HG02981 (cell line): ENCODE results near the gene DCST2.
"Not testable (repeated sequence)": the region's sequence is repeated elsewhere in the genome, so short reads cannot be mapped to it uniquely, and the experiment has no call there.

Experiments used
- ATAC-seq: cut with Tn5 transposase; IDR thresholded peaks from one replicate; pipeline ENCODE4 v1.9.1; 2021; ENCODE audit warnings: mild to moderate bottlenecking, moderate library complexity; ENCODE audit not compliant: unreplicated experiment

DCST2 gene

DNA sequence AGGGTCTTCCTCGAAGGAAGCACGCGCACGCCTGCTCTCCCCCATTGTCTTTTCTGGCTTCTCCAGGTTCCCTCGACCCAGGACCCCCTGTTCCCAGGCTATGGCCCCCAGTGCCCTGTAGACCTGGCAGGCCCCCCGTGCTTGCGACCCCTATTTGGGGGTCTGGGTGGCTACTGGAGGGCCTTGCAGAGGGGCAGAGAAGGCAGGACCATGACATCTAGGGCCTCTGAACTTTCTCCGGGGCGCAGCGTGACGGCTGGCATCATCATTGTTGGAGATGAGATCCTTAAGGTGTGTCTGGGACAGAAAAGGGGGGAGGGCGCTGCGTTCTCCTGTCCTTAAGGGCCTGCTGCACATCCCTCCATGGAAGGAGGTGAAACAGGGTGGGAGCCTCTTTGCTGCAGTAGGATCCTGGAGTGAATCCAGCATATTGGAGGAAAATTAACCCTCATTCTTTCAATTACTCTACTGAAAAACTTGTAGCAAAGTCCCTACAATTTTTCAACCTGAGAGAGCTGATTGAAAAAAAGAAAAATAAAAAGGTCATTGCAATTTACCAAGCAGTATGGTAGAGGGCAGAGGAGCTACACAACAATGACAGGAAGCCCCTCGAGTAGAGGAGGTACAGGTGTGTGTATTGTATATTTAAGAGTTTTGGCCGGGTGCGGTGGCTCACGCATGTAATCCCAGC lies 49.7 kb downstream of the DCST2 start:
- ATAC-seq = no peak

DNA sequence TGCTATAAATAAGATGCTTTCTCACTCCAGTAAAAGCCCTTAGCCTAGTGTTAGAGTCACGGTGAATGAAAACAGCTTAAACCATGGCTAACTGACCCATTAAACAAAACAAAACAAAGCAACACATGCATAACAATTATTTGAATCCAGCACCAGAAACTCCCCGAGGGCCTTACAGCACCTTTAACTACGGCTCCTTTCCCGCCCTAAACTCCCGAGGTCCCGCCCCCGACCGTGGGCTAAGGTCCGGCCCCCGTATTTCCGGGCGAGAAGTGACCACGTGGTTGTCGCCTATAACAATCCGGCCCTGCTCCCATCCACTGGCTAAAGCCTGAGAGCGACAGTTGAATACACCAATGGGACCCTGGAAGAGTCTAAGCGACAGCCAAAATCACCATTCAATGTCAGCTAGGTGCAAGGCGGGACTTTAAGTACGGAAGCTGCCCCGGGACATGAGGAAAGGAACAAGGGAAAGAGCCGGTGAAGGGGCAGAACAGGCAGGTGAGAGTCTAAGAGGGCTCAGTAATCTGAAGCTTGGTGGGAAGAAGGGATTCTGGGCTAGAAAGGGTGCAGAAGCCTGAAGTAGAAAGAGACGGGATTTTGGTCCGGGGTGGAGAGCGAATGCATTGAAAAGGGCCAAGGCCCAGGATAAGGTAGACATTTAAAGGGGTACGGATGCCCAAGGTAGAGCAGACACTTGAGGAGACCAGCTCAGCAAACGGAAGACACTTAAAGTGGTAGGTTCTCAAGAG lies 50.5 kb downstream of the DCST2 start, which contains the start of gene FLAD1:
TSS of gene FLAD1 (plus strand) at position 448 of the 752 bp plus-strand sequence. CDS start 351 bp downstream, outside the sequence.
- peak; percentile 99 for ATAC-seq

DNA sequence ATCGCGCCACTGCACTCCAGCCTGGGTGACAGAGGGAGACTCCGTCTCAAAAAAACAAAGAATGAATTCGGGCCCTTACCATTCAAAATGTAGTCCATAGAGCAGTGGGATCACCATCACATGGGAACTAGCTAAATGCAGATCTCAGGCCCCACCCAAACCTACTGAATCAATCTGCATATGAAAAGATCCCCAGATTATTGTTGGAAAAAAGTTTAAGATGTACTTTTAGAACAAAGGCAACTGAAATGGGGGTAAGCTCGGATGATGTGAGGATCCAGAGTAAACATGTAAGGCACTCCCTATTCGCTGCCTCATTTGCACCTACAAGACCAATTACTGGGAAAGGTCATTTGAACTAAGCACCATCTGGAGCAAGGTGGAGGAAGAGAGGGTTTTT lies 51.2 kb downstream of the DCST2 start:
- no peak for ATAC-seq

DNA sequence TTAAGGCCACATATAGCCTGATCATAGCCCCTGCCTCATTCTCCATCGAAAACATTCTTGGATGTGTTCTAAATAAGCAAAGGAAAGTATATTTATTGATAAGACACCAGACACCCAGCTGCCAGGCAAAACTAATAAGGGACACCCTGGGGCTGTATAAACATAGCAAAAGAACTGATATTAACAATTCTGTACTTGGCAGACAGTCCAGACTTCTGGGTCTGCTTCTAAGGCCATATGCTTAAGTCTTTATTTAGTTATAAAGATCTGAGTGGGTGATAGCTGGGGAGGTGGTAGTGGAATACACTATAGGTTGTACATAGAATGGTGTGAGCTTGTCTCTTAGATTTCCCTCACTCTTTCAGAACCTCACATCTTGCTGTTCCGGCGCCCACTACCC lies 55.2 kb downstream of the DCST2 start:
- no peak for ATAC-seq

DNA sequence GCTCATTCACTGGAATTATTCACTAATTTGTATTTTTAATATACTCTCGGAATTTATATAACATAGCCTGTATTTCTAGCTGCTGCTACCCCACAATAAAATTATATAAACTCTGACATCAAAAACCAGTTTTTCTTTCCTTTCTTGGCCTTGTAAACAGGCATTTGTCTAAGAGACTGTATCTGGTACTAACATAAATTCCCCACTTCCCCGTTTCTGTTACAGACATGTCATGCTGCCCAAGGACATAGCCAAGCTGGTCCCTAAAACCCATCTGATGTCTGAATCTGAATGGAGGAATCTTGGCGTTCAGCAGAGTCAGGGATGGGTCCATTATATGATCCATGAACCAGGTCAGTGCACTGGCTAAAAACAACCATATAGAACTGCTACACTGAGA lies 55.8 kb downstream of the DCST2 start:
- not testable (repeated sequence) for ATAC-seq

DNA sequence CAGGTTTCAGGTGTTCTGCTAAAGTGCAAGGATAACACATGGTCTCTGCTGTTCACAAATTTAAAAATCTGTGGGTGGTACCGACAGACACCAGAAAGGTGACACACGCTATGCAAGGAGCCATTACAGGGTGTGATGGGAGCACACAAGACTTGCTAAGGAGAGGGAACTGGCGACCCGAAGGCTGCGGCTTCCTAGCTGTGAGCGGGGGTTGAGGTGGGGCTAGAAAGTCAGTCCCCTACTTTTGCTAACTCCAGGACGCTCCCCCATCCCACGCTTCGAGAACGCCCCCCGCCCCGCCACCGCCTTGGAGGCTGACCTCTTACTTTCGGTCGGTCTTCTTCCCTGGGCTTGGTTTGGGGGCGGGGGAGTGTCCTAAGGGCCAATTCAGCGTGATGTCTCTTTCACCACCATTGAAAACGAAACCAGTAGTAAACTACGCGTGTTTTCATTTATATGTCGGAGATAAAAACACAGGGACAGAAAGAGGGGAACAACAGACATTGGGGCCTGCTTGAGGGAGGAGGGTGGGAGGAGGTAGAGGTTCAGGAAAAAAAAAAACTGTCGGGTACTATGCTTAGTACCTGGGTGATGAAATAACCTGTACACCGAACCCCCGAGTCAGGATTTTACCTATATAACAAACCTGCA lies 58.0 kb downstream of the DCST2 start:
- ATAC-seq = no peak

DNA sequence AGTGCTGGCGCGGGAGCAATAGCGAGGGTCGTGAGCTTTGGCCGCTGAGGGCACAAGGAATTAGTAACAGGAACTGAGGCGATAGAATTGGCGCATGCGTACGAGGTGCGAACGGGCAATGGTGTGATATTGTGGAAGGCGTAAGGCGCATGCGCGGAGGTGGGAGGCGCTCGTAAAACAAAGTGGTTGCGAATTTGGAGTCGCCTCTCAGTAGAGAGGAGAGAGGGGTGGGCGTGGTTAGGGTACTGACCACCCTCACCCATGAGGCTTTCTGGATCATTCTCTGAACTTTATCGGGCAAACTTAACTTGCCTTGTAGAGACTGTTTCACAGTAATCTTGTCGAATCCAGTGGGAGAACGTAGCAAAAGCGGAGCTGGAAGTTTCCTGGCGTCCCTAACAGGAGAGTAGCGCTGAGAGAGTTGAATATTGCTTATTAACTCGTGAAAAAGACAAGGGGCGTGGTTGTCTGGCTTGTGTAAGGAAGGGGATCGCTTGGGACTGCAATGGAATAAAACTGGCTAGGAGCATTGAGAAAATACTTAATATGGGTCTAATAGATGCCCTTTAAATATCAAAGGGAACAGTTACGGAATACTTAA lies 58.7 kb downstream of the DCST2 start:
- peak; percentile 35 for ATAC-seq

DNA sequence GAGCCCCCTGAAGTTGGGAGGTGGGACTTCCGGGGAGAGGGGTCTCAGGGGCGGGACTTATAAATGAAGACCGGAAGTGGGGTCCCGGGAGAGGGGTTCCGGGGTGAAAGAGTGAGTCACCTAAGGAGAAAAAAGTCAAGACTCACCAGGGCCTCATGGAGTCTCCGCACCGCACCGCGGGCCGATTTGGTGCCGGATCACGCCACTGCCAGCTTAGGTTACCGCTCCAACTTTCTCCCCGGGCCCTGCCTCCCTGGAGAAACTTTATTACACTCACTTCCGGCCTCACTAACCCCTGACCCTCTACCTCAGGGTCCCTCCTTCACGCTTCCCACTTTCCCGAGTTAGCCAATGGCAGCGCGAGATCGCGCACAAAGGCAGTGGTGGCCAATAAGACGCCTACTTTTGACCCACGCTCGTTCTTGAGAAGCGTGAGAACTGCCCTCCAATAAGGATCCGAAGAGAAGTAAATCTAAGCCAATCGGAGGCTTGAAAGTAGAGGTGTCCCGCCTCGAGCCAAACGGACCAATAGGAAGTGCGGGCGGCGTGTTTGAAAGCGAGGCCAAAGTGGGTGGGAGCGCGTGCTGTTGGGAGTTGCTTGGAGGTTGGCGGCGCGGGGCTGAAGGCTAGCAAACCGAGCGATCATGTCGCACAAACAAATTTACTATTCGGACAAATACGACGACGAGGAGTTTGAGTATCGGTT lies 59.3 kb downstream of the DCST2 start, which contains the start of gene CKS1B:
TSS of gene CKS1B (plus strand) at position 580 of the 706 bp plus-strand sequence. CDS start at position 645, 65 bp downstream.
- ATAC-seq = peak; percentile 78

DNA sequence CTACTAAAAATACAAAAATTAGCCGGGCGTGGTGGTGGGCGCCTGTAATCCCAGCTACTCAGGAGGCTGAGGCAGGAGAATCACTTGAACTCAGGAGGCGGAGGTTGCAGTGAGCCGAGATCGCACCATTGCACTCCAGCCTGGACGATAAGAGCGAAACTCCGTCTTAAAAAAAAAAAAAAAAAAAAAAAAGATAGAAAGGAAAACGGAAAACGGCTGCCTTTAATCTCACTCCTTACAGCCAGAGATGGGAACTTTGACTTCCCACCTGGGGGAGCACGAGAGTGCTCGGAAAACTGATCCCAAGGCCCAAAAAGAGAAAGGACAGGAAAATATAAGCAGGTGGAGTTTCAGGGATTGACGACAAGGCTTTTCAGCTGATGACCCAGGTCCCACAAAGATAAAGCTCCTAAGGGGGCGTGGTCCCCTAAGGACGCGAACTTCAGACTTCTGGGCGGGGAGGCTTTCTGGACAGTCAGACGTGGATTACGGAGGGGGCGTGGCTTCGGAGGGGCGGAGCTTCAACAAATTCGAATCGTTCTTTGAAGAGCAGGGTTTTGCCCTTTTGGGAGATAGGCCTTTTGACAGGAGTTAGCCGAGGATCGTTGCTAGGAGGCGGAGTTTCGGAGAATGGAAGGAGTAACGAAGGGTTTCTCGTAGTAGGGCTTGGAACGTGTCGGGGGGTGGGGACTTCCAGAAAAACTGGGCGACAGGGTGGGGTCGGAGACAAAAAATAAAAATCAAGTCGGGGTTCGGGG lies 60.1 kb downstream of the DCST2 start:
- ATAC-seq = peak; percentile 18

DNA sequence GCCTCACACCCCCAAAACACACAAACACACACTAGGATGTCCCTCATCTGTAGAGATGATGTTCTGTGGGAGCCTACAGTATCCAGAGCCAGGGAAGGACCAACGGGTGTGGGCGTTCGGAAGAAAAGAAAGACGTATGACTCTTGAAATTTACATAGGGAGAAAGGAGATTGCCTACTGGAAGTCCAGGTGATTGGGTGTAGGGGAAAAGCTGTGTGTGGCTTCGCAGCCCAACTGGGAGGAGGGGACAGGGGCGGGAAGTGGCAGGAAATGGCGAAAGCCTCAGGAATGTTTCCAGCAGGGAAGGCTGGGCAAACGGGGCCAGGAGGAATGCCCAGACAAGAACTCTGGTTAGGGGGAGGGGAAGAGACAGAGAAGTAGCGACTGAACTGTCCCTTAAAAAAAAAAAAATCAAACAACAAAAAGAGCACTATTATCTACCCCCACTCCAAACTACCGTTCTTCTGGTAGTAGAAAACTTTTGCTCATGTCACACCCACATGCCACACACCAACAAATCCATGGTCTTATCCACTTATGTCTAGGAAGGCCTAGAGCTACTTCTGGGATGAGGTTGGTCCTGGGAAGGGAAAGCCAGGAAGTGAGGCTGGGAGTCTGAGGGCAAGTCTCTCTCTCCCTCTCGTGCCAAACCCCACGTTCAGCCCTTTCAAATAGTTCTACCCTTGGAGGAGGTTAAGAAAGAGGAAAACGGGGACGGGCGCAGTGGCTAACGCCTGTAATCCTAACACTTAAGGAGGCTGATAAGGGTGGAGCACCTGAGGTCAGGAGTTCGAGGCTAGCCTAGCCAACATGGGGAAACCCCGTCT lies 60.9 kb downstream of the DCST2 start:
- no peak for ATAC-seq

DNA sequence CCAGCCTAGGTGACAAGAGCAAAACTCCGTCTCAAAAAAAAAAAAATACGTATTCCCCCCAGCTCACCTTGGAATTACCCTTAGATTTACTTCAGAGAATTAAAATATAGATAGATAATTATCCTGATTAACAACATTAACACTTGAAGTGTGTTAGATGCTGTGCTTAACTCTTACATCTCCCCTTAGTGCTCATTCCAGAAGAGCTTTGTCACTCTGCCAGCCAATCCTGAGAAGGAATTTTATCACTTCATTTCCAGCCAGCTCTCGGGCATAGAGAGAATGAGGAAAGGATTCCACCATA lies 61.4 kb downstream of the DCST2 start:
- no peak for ATAC-seq

DNA sequence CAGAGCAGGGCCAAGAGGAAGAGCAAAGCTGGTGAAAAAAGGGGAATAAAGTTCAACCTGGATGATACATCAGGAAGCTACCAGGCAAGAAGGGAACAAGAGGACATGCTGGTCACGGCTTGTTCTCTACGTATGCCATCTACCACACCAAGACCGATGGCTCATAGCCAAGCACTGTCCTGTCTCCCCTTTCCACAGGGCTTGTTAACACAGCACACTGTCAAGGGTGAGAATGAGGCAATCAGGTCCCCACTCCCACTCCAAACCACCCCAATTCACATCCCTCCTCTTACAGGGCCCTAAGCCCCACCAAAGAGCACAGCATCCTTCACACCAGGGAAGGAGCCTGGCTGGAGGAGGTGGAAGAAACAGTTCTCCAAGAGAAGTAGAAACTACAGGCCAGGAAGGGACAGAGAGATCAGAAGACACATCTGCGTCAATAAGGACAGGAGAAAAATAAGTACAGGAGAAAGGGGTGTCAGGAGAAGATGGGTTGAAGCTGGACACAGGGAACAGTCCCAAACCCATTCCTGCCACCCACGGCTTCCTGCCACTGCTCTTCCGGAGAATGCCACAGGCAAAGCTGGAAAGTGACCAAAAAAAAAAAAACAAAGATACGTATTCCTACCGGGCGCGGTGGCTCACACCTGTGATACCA lies 62.1 kb downstream of the DCST2 start:
- ATAC-seq = no peak

DNA sequence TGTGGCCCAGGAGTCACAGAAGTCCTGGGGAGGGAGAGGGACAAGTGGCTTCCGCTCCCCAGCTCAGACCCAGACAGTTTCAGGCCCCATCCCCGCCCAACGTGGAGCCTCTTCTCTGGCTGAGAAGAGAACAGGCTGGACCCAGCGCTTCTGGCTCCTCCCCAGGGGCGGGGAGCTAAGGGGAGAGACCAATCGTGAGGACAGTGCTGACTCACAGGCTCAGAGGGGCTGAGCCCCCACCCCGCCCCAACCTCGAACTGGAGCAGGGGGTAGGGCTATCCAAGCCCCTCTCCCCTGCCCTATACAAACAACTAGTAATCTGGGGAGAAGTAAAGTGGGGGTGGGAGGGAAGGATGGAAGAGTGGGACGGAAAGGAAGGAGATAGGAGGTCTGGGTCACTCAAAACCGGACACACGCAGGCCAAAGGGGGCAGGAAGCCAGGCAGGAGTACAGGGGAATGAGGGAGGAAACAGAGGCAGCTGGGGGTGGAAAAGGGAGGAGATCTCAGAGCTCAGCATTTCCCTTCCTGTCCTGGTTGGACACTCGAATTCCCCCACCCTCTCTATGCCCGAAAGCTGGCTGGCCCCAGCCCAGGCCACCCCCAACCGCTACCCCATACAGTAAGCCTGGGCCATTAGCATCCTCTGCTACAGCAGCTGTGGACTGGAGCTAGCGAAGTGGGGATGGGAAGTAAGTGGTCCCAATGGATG lies 62.8 kb downstream of the DCST2 start, which contains the start of gene SHC1:
TSS of gene SHC1 (minus strand) at position 117 of the 710 bp plus-strand sequence. CDS start 221 bp downstream, outside the sequence.
- no peak for ATAC-seq

DNA sequence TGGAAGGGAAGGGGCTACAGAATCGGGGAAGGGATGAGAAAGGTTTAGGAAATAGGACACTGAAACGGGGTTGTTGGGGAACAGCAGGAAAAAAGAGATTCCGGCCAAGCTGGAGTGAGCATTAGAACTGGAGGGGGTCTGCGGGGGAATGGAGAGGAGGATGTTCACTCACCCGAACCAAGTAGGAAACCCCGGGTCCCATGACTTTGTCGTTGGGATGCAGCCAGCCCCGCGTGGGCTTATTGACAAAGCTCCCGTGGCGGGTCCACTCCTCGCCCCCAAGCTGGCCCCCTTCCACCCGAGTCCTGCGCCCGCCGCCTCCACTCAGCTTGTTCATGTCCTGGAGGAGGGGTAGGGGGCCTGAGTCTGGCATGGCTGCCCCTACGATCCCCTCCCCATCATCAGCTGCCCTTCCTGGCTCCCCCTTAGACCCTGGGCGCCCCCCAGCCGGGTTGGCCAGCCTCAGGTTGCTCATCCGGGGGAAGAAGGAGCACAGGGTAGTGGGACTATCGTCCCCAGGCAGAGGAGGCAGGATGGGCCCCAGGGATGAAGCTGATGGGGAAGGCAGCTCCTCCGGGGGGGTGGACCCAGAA lies 63.6 kb downstream of the DCST2 start:
- ATAC-seq = no peak

DNA sequence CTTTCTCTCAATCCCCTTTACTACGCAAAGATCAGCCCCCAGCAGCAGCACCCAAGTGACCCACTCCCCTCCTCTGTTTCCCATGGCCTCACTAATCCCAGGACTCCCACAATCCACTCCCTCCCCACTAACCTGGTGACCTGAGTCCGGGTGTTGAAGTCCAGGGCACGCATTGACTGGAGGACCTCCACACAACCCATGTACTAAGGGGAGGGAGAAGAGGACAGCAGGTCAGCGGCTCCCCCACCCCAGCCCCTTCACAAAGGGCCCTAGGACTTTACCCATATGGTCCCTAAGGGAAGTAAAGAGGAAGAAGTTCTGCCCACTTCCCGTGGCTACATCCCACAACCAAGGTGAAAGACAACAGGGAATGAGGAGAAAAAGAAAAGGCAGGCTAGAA lies 64.3 kb downstream of the DCST2 start:
- no peak for ATAC-seq

DNA sequence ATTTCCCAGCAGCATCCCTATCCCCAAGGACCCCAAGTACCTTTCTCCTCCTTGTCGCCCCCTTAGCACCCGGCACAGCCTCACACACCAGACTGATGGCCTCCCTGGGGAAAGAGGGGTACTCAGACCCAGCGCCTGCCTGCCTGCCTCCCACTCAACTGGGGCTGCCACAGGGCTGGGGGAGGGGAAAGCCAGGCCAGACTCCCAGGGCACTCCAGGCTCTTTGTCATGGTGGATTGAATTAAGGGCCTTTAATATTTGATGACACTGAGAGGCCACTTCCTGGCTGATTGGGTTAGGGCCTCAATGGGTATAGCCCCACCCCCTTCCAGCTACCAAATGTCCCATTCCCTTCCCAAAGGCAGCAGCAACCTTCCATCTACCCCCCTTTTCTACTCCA lies 64.8 kb downstream of the DCST2 start:
- ATAC-seq = no peak
